Measurements from ENCODE around the gene AP1B1.

AP1B1 gene

GRCh38 chr22:29300467-29300806 lies 87.9 kb downstream of the AP1B1 start:
- peaks cover 57% of the 10 kb centered on the region for H3K36me3 ChIP-seq (ENCODE audit: insufficient read depth, low read length)
- H3K4me3 ChIP-seq (ENCODE audit: low read length), result no peak overlapping the region
- H3K27me3 ChIP-seq (ENCODE audit: insufficient read depth, low read length), result no peaks in the 10 kb centered on the region
- no peak overlapping the region for H2AFZ ChIP-seq (ENCODE audit: low read depth, low read length)
- no peaks in the 10 kb centered on the region for H3K4me1 ChIP-seq (ENCODE audit: insufficient read depth, low read length)
- H3K9me3 ChIP-seq (ENCODE audit: low read length), result no peaks in the 10 kb centered on the region

DNA sequence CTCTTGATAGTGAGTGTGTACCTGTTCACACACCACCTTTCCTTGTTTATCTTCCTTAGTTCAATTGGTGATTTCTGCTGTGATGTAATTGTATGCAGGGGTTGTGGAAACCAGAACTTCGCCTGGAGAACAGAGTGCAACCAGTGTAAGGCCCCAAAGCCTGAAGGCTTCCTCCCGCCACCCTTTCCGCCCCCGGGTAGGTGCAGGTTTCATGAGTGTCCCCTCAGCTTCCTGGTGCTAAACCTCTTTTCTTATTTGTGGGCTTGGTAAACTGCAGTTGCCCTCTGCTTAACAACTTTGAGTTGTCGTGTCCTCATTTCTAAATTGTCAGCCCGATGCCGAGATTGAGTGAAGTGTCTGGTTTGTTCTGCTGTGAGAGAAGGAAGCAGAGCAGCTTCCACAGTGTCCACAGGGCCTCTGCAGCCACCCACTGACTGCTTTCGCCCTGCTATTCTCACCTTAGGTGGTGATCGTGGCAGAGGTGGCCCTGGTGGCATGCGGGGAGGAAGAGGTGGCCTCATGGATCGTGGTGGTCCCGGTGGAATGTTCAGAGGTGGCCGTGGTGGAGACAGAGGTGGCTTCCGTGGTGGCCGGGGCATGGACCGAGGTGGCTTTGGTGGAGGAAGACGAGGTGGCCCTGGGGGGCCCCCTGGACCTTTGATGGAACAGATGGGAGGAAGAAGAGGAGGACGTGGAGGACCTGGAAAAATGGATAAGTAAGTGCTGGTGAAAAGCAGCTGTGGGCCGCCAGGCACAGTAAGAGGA lies 89.1 kb downstream of the AP1B1 start:
- Histone ChIP-seq H3K27me3 (ENCODE audit: insufficient read depth, low read length) (no peaks in the 10 kb centered on the region), H3K4me1 (ENCODE audit: insufficient read depth, low read length) (no peaks in the 10 kb centered on the region), H3K4me3 (ENCODE audit: low read length) (no peak overlapping the region), H3K9me3 (ENCODE audit: low read length) (no peaks in the 10 kb centered on the region), H2AFZ (ENCODE audit: low read depth, low read length) (no peak overlapping the region), H3K36me3 (ENCODE audit: insufficient read depth, low read length) (peaks cover 66% of the 10 kb centered on the region)

DNA sequence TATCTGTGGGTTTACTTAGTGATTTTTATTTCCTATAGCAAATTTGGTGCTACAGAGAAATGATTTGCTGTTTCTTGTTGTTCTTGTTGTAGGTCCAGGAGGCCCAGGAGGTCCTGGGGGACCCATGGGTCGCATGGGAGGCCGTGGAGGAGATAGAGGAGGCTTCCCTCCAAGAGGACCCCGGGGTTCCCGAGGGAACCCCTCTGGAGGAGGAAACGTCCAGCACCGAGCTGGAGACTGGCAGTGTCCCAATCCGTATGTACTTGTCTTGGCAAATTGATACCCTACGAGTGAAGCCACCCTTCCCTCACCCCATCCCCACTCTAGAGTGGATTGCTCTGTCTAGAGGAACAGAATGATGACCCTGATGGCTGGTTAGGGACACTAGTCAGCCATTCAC lies 89.7 kb downstream of the AP1B1 start:
- H3K36me3 ChIP-seq (ENCODE audit: insufficient read depth, low read length), result peaks cover 72% of the 10 kb centered on the region
- H3K9me3 ChIP-seq (ENCODE audit: low read length), result no peaks in the 10 kb centered on the region
- H3K4me3 ChIP-seq (ENCODE audit: low read length), result no peak overlapping the region
- H3K4me1 ChIP-seq (ENCODE audit: insufficient read depth, low read length), result no peaks in the 10 kb centered on the region
- H3K27me3 ChIP-seq (ENCODE audit: insufficient read depth, low read length), result no peaks in the 10 kb centered on the region
- H2AFZ ChIP-seq (ENCODE audit: low read depth, low read length), result no peak overlapping the region

DNA sequence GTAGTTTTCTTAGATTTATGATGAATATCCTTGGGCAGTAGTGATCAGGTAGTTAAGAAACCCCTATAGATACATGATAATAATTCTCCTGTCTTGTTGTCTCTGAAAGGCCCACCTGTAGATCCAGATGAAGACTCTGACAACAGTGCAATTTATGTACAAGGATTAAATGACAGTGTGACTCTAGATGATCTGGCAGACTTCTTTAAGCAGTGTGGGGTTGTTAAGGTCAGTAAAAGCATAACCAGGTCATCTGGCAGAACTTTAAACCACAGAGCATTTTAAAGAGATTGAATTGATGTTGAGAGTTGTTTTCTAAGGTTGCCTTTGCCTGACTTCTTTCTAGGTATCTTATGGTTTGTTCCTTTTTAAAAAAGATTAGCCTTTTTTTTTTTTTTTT lies 96.0 kb downstream of the AP1B1 start:
- H3K9me3 ChIP-seq (ENCODE audit: low read length), result no peaks in the 10 kb centered on the region
- no peak overlapping the region for H3K4me3 ChIP-seq (ENCODE audit: low read length)
- peaks cover 94% of the 10 kb centered on the region for H3K36me3 ChIP-seq (ENCODE audit: insufficient read depth, low read length)
- peaks cover 3% of the 10 kb centered on the region for H3K4me1 ChIP-seq (ENCODE audit: insufficient read depth, low read length)
- no peak overlapping the region for H2AFZ ChIP-seq (ENCODE audit: low read depth, low read length)
- H3K27me3 ChIP-seq (ENCODE audit: insufficient read depth, low read length), result no peaks in the 10 kb centered on the region

GRCh38 chr22:29291215-29291614 lies 97.2 kb downstream of the AP1B1 start:
- Histone ChIP-seq H2AFZ (ENCODE audit: low read depth, low read length) (no peak overlapping the region), H3K9me3 (ENCODE audit: low read length) (no peaks in the 10 kb centered on the region), H3K4me3 (ENCODE audit: low read length) (no peak overlapping the region), H3K36me3 (ENCODE audit: insufficient read depth, low read length) (peaks cover 93% of the 10 kb centered on the region), H3K4me1 (ENCODE audit: insufficient read depth, low read length) (peaks cover 3% of the 10 kb centered on the region), H3K27me3 (ENCODE audit: insufficient read depth, low read length) (no peaks in the 10 kb centered on the region)

- no peak overlapping the region for H2AFZ ChIP-seq (ENCODE audit: low read depth, low read length)
Measured at GRCh38 chr22:29290061-29290460, 98.3 kb downstream of the AP1B1 start.

DNA sequence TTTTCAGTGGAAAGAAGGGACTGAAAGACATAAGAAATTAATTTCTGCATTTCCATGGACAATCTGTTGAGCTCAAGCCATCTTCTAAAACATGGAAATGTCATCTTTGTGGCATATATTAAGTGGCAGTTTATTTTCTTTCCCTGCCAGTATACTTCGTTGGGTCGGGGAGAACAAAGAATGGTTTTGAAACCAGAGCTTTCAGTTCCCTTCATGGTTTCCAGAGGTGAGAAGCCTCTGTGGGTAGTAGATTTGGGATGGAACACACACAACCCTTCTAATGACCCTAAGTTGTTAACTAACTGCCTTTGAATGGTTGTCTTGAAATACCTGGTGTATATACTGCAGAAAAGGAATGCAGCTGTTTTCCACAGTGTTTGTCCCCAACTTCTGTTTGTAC lies 99.5 kb downstream of the AP1B1 start:
- H3K27me3 ChIP-seq (ENCODE audit: insufficient read depth, low read length), result no peaks in the 10 kb centered on the region
- H3K9me3 ChIP-seq (ENCODE audit: low read length), result no peaks in the 10 kb centered on the region
- no peak overlapping the region for H2AFZ ChIP-seq (ENCODE audit: low read depth, low read length)
- no peak overlapping the region for H3K4me3 ChIP-seq (ENCODE audit: low read length)
- H3K4me1 ChIP-seq (ENCODE audit: insufficient read depth, low read length), result peaks cover 3% of the 10 kb centered on the region
- H3K36me3 ChIP-seq (ENCODE audit: insufficient read depth, low read length), result peaks cover 90% of the 10 kb centered on the region

More at GRCh38 chr22:29290061-29290460, 98.3 kb downstream of the AP1B1 start:
- Histone ChIP-seq H3K36me3 (ENCODE audit: insufficient read depth, low read length) (peaks cover 91% of the 10 kb centered on the region), H3K4me3 (ENCODE audit: low read length) (no peak overlapping the region), H3K4me1 (ENCODE audit: insufficient read depth, low read length) (peaks cover 3% of the 10 kb centered on the region), H3K27me3 (ENCODE audit: insufficient read depth, low read length) (no peaks in the 10 kb centered on the region), H3K9me3 (ENCODE audit: low read length) (no peaks in the 10 kb centered on the region)

- no peak overlapping the region for H3K4me3 ChIP-seq (ENCODE audit: low read length)
- H3K9me3 ChIP-seq (ENCODE audit: low read length), result no peaks in the 10 kb centered on the region
- peaks cover 85% of the 10 kb centered on the region for H3K36me3 ChIP-seq (ENCODE audit: insufficient read depth, low read length)
- no peaks in the 10 kb centered on the region for H3K4me1 ChIP-seq (ENCODE audit: insufficient read depth, low read length)
- H3K27me3 ChIP-seq (ENCODE audit: insufficient read depth, low read length), result no peaks in the 10 kb centered on the region
- H2AFZ ChIP-seq (ENCODE audit: low read depth, low read length), result no peak overlapping the region
Measured at GRCh38 chr22:29284196-29284595, 104.2 kb downstream of the AP1B1 start.

DNA sequence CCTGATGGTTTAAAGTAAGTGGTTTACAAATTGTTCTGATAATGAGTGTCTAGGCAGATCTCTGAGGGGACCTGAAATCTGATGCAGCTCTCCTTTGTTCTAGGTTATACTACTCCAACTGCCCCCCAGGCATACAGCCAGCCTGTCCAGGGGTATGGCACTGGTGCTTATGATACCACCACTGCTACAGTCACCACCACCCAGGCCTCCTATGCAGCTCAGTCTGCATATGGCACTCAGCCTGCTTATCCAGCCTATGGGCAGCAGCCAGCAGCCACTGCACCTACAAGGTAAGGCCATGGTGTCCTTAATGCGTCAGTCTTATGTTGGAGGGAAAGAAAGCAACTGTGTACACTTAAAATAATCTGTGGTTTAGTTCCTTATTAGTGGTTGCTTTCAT lies 110.4 kb downstream of the AP1B1 start:
- Histone ChIP-seq H3K27me3 (ENCODE audit: insufficient read depth, low read length) (no peaks in the 10 kb centered on the region), H3K4me3 (ENCODE audit: low read length) (no peak overlapping the region), H2AFZ (ENCODE audit: low read depth, low read length) (no peak overlapping the region), H3K4me1 (ENCODE audit: insufficient read depth, low read length) (peaks cover 3% of the 10 kb centered on the region), H3K36me3 (ENCODE audit: insufficient read depth, low read length) (peaks cover 91% of the 10 kb centered on the region), H3K9me3 (ENCODE audit: low read length) (no peaks in the 10 kb centered on the region)

All from neuron (in vitro differentiated cells).